Measurements from ENCODE around the gene IRGQ. TPM values are rescaled to one million over a fixed set of nuclear protein-coding genes. Genes with fewer than 3 reads are reported as not detected.

The IRGQ gene
- total and polyA plus RNA-seq, 8 donors, result 4.3 to 14.7 (median 9.3) TPM

GRCh38 chr19:43546581-43546980 lies 49.4 kb downstream of the IRGQ start:
- FAIRE-seq, result no peak
- no peak for ATAC-seq
- no peak for TF ChIP-seq CTCF (IDR thresholded peaks at IDR 0.05)
- H3K36me3 ChIP-seq, result peaks cover 0 to 23% (median 9%) of the 10 kb centered on the region in 3 donors
- intact Hi-C loops (cut with DNase I), result no loop called here
- WGBS, 2 donors, result 98 to 100% methylated on average over 3 of the region's 3 CpGs
- H3K4me3 ChIP-seq, result no peak overlapping the region
- no peaks in the 10 kb centered on the region for H3K27me3 ChIP-seq
- no peak overlapping the region for H3K27ac ChIP-seq
- H3K9me3 ChIP-seq, result no peaks in the 10 kb centered on the region
- no peaks in the 10 kb centered on the region for H3K4me1 ChIP-seq
- DNase-seq, result no peak

GRCh38 chr19:43545981-43546380 lies 50.0 kb downstream of the IRGQ start:
- 80 to 83% methylated on average over 2 of the region's 2 CpGs for WGBS, 2 donors
- DNase-seq (no peak), FAIRE-seq (no peak), ATAC-seq (no peak)
- H3K4me1 ChIP-seq, result no peaks in the 10 kb centered on the region
- intact Hi-C loops (cut with DNase I), result no loop called here
- H3K27ac ChIP-seq, result no peak overlapping the region
- no peaks in the 10 kb centered on the region for H3K27me3 ChIP-seq
- TF ChIP-seq CTCF (IDR thresholded peaks at IDR 0.05), result no peak
- H3K9me3 ChIP-seq, result no peaks in the 10 kb centered on the region
- no peak overlapping the region for H3K4me3 ChIP-seq
- peaks cover 0 to 17% (median 3%) of the 10 kb centered on the region in 3 donors for H3K36me3 ChIP-seq

GRCh38 chr19:43545276-43545675 lies 50.7 kb downstream of the IRGQ start:
- no peak for ATAC-seq
- intact Hi-C loops (cut with DNase I), result no loop called here
- no peaks in the 10 kb centered on the region for H3K4me1 ChIP-seq
- DNase-seq, result no peak
- no peak for FAIRE-seq
- H3K4me3 ChIP-seq, result no peak overlapping the region
- no peaks in the 10 kb centered on the region for H3K27me3 ChIP-seq
- no peaks in the 10 kb centered on the region for H3K9me3 ChIP-seq
- 93 to 95% methylated on average over 5 of the region's 5 CpGs for WGBS, 2 donors
- TF ChIP-seq CTCF (IDR thresholded peaks at IDR 0.05), result no peak
- peaks cover 0 to 11% (median 0%) of the 10 kb centered on the region in 3 donors for H3K36me3 ChIP-seq
- H3K27ac ChIP-seq, result no peak overlapping the region

- Histone ChIP-seq H3K4me3 (no peak overlapping the region), H3K27me3 (no peaks in the 10 kb centered on the region), H3K4me1 (no peaks in the 10 kb centered on the region), H3K27ac (no peak overlapping the region), H3K9me3 (no peaks in the 10 kb centered on the region), H3K36me3 (peaks cover 0 to 11% (median 0%) of the 10 kb centered on the region in 3 donors)
- WGBS, 2 donors, result 95% methylated on average over 9 of the region's 9 CpGs
- intact Hi-C loops (cut with DNase I), result loop anchor here in 1 of 3 donors (5.0 kb wide), 1 partner anchor 108 kb away; no protein-coding TSS in a partner anchor
- no peak for DNase-seq
- no peak for FAIRE-seq
- no peak for ATAC-seq
- TF ChIP-seq CTCF (IDR thresholded peaks at IDR 0.05), result no peak
These were observed 51.9 kb downstream of the IRGQ start for GRCh38 chr19:43544077-43544476.

GRCh38 chr19:43541920-43542650 lies 53.8 kb downstream of the IRGQ start:
- WGBS, 2 donors, result 93 to 95% methylated on average over 5 of the region's 5 CpGs
- no peak for TF ChIP-seq CTCF (IDR thresholded peaks at IDR 0.05)

More at GRCh38 chr19:43541920-43542650, 53.8 kb downstream of the IRGQ start:
- H3K4me1 ChIP-seq, result no peaks in the 10 kb centered on the region
- no peak overlapping the region for H3K27ac ChIP-seq
- no peak for FAIRE-seq
- no peak overlapping the region for H3K4me3 ChIP-seq
- H3K27me3 ChIP-seq, result no peaks in the 10 kb centered on the region
- intact Hi-C loops (cut with DNase I), result loop anchor here in 1 of 3 donors (5.0 kb wide), 1 partner anchor 110 kb away; no protein-coding TSS in a partner anchor
- no peak for DNase-seq
- peaks cover 0 to 11% (median 0%) of the 10 kb centered on the region in 3 donors for H3K36me3 ChIP-seq
- no peaks in the 10 kb centered on the region for H3K9me3 ChIP-seq
- no peak for ATAC-seq

Data from pancreas (tissue), 10 donors.